ENCODE measurements around the gene NCR3LG1. TPM values are rescaled to one million over a fixed set of nuclear protein-coding genes. Genes with fewer than 3 reads are reported as not detected.

NCR3LG1 gene
- total and polyA plus RNA-seq, 2 of the 8 experiments (the other 6 are each of a cell fraction or from before 2014, with no cell fraction given), result 0.68 to 1.9 TPM

DNA sequence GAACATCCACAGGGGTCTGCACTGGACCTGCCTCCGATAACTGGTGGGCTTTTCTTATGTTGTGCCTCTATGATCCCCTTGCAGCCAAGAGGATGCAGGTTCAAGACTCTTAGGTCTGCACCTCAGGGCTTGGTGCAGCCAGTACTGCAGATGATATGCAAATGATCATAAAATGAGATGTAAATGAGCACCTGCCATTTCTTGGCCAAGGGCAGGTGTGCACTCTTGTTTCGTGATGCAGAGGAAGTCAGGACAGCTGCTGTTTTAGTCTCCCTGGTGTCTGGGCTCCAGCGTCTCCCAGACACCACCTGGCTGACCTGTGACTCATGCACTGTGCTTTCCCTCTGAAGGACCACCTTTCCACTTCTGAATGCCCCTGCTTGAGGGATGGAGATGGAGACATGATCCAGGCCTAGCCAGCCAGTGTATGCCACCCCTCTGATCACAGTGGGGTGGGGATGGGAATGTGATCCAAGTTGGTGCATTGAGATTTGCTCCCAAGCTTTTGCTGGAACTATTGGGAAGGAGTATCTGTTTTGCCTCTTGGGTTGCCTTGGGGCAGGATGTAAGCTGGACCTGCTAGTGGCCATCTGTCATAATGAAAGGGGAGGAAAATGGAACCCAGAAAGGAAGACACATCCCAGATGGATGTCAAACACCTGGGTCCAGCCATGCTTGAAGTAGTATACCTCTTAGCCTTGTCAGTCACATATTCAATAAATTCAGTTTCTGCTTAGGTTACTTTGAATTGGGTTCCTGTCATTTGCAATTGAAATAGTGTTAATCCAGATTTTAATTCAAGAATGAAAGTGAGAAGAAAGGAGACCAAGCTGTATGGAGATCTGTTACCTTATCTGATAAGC, 40.1 kb downstream of the NCR3LG1 start:
- FAIRE-seq, result no peak
- H3K18ac ChIP-seq (ENCODE audit: extremely low read depth, low read length), result no peak overlapping the region
- no peak overlapping the region for H3K27ac ChIP-seq (ENCODE audit: low read depth, low read length)
- H3K36me3 ChIP-seq (ENCODE audit: control insufficient read depth in 2 of 4, insufficient read depth in 4 of 4, low read length in 3 of 4), result no peaks in the 10 kb centered on the region
- no peak for DNase-seq (ENCODE audit: low read depth in 1 of 2, low spot score in 2 of 2)
- no peak overlapping the region for H2BK15ac ChIP-seq (ENCODE audit: low read length)
- no peak overlapping the region for H3K4ac ChIP-seq (replicated peaks; ENCODE audit: insufficient read length, low read depth, low read length)
- no peaks in the 10 kb centered on the region for H3K23me2 ChIP-seq (ENCODE audit: low read depth, low read length)
- H2BK5ac ChIP-seq (ENCODE audit: low read depth, low read length), result no peak overlapping the region
- 95% methylated on average over 3 of the region's 3 CpGs; no CpG with 5 or more reads in 1 of the 2 experiments for WGBS, 2 experiments (ENCODE audit: extremely low coverage in 1 of 2, insufficient coverage in 1 of 2, insufficient read length in 1 of 2, insufficient replicate concordance in 2 of 2, low coverage in 1 of 2, low lambda C conversion rate in 2 of 2, missing lambda C conversion rate in 1 of 2)
- H3K4me1 ChIP-seq (replicated peaks in 1 of 4; ENCODE audit: control insufficient read depth in 3 of 4, insufficient read depth in 4 of 4, low read length in 3 of 4), result peaks cover 0 to 5% (median 2%) of the 10 kb centered on the region in 4 experiments; a peak in 3 of 7 replicates
- no peak overlapping the region for H2BK120ac ChIP-seq (replicated peaks; ENCODE audit: low read depth, low read length)
- H4K20me1 ChIP-seq (replicated peaks in 1 of 2; ENCODE audit: control insufficient read depth in 1 of 2, insufficient read depth in 2 of 2, low read length in 2 of 2), result peaks cover 0 to 1% of the 10 kb centered on the region in 2 experiments
- no peak overlapping the region for H3K56ac ChIP-seq (replicated peaks; ENCODE audit: insufficient read length, low read depth, low read length)
- no peak overlapping the region for H3K9ac ChIP-seq (replicated peaks in 1 of 4; ENCODE audit: extremely low read depth in 1 of 4, low read depth in 3 of 4, low read length in 3 of 4)
- no peaks in the 10 kb centered on the region for H3K79me2 ChIP-seq (ENCODE audit: control insufficient read depth in 1 of 2, insufficient read depth in 2 of 2, low read length in 2 of 2)
- no peak overlapping the region for H2BK12ac ChIP-seq (ENCODE audit: low read depth, low read length)
- H2BK20ac ChIP-seq (ENCODE audit: low read length), result no peak overlapping the region
- no peaks in the 10 kb centered on the region for H3K9me3 ChIP-seq (ENCODE audit: insufficient read depth in 2 of 2, low read depth in 1 of 2, low read length in 1 of 2)
- no peak overlapping the region for H4K8ac ChIP-seq (ENCODE audit: extremely low read depth, insufficient read depth, low read length)
- no peak overlapping the region for H4K91ac ChIP-seq (replicated peaks; ENCODE audit: insufficient read length, low read length)
- no peaks in the 10 kb centered on the region for H3K79me1 ChIP-seq (ENCODE audit: low read depth, low read length)
- CTCF ChIA-PET (ENCODE audit: partially characterized antibody), result interaction anchor here (0.9 to 38.8 kb wide), 12 partner anchors 11 to 340 kb away, joined by 3 to 1414 read pairs (median 4); partner anchors contain the start of gene ABCC8
- POLR2A ChIA-PET (ENCODE audit: partially characterized antibody), result interaction anchor here (0.9 to 2.2 kb wide), 3 partner anchors 9 to 26 kb away, joined by 3 to 6 read pairs (median 3); no protein-coding TSS in a partner anchor
- H3K4me3 ChIP-seq (ENCODE audit: extremely low read depth in 1 of 4, insufficient read depth in 2 of 4, low read depth in 3 of 4, low read length in 4 of 4), result no peak overlapping the region
- no peak overlapping the region for H4K5ac ChIP-seq (ENCODE audit: insufficient read length, low read depth, low read length)
- no peak overlapping the region for H2AK5ac ChIP-seq (ENCODE audit: low read depth, low read length)
- H3K14ac ChIP-seq (ENCODE audit: insufficient read length), result no peak overlapping the region
- peaks cover 0 to 7% (median 0%) of the 10 kb centered on the region in 4 experiments; a peak in 4 of 7 replicates for H3K27me3 ChIP-seq (replicated peaks in 1 of 4; ENCODE audit: control insufficient read depth in 3 of 4, extremely low read depth in 1 of 4, insufficient read depth in 3 of 4, low read length in 3 of 4)
- H2AFZ ChIP-seq (ENCODE audit: low read length), result no peak overlapping the region
- H3K4me2 ChIP-seq (ENCODE audit: insufficient read depth in 1 of 2, low read depth in 2 of 2, low read length in 2 of 2), result no peak overlapping the region
- no peak overlapping the region for H3K23ac ChIP-seq (ENCODE audit: insufficient read length)
- TF ChIP-seq POLR2AphosphoS5 (IDR thresholded peaks at IDR 0.05; ENCODE audit: low read depth, low read length), result no peak
- TF ChIP-seq, protein P1, sequence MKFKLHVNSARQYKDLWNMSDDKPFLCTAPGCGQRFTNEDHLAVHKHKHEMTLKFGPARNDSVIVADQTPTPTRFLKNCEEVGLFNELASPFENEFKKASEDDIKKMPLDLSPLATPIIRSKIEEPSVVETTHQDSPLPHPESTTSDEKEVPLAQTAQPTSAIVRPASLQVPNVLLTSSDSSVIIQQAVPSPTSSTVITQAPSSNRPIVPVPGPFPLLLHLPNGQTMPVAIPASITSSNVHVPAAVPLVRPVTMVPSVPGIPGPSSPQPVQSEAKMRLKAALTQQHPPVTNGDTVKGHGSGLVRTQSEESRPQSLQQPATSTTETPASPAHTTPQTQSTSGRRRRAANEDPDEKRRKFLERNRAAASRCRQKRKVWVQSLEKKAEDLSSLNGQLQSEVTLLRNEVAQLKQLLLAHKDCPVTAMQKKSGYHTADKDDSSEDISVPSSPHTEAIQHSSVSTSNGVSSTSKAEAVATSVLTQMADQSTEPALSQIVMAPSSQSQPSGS (IDR thresholded peaks at IDR 0.05; ENCODE audit: low read length), result no peak
- TF ChIP-seq KDM5A (IDR thresholded peaks at IDR 0.05; ENCODE audit: low read length), result no peak
- TF ChIP-seq BCL11A (IDR thresholded peaks at IDR 0.05; ENCODE audit: low read depth in 2 of 2, low read length in 2 of 2), result no peak
- TF ChIP-seq SP4 (IDR thresholded peaks at IDR 0.05; ENCODE audit: low read length), result no peak
- TF ChIP-seq, protein P2, sequence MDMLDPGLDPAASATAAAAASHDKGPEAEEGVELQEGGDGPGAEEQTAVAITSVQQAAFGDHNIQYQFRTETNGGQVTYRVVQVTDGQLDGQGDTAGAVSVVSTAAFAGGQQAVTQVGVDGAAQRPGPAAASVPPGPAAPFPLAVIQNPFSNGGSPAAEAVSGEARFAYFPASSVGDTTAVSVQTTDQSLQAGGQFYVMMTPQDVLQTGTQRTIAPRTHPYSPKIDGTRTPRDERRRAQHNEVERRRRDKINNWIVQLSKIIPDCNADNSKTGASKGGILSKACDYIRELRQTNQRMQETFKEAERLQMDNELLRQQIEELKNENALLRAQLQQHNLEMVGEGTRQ (IDR thresholded peaks at IDR 0.05; ENCODE audit: low read length), result no peak
- TF ChIP-seq SIRT6 (IDR thresholded peaks at IDR 0.05; ENCODE audit: low read length), result no peak
- no peak for TF ChIP-seq SP2 (IDR thresholded peaks at IDR 0.05; ENCODE audit: low read length)
- no peak for TF ChIP-seq TBP (IDR thresholded peaks at IDR 0.05; ENCODE audit: low read depth, low read length)

Data from H1 (cell line).